HCT116 (cell line): ENCODE data around the gene PHACTR1.

Experiments
- ATF3 ChIP-seq: IDR thresholded peaks from 2 replicates; pipeline ENCODE4 v1.6.1; 2012
- CTCF ChIP-seq, 3 experiments: fragments of 200-600 bp in 1 of 3; sonication (generic) in 1 of 3; IDR thresholded peaks in 2 of 3; conservative IDR thresholded peaks in 1 of 3; 2 replicates each; pipeline ENCODE4 v1.5.1; 2012 to 2017; ENCODE audit warnings: low read depth in 2 of 3, low read length in 2 of 3, antibody characterized with exemption in 1 of 3, borderline replicate concordance in 1 of 3, control low read depth in 1 of 3, mild to moderate bottlenecking in 1 of 3, mixed read lengths in 1 of 3, mixed run types in 1 of 3, moderate library complexity in 1 of 3; ENCODE audit not compliant: insufficient read depth in 1 of 3
- EZH2 ChIP-seq: fragments of 200-600 bp; sonication (generic); IDR thresholded peaks from 2 replicates; pipeline ENCODE4 v1.6.1; 2017; ENCODE audit warnings: antibody characterized with exemption, mixed run types
- EZH2phosphoT487 ChIP-seq: fragments of 200-600 bp; IDR thresholded peaks from 2 replicates; pipeline ENCODE4 v1.6.1; 2018; ENCODE audit warnings: antibody characterized with exemption, borderline replicate concordance
- POLR2A ChIP-seq: IDR thresholded peaks from 2 replicates; pipeline ENCODE4 v1.7.0; 2011; ENCODE audit warnings: borderline replicate concordance; ENCODE audit not compliant: insufficient read depth, insufficient read length; ENCODE audit errors: extremely low read depth
- POLR2AphosphoS5 ChIP-seq: IDR thresholded peaks from 2 replicates; pipeline ENCODE4 v1.6.1; 2011; ENCODE audit warnings: mild to moderate bottlenecking, low read depth, low read length, moderate library complexity
- RAD21 ChIP-seq: IDR thresholded peaks from 2 replicates; pipeline ENCODE4 v1.6.1; 2012; ENCODE audit warnings: low read depth, mild to moderate bottlenecking
- SP1 ChIP-seq: IDR thresholded peaks from 2 replicates; pipeline ENCODE4 v1.6.1; 2012; ENCODE audit warnings: low read depth
- YY1 ChIP-seq: IDR thresholded peaks from 2 replicates; pipeline ENCODE4 v1.6.1; 2011; ENCODE audit warnings: low read length, low read depth, moderate library complexity, mild to moderate bottlenecking; ENCODE audit not compliant: insufficient replicate concordance; ENCODE audit errors: extremely low read depth
- ZNF274 ChIP-seq: fragments of 200-500 bp; sonication (Bioruptor generic); IDR thresholded peaks from 2 replicates; pipeline ENCODE4 v1.6.1; 2014; ENCODE audit warnings: mild to moderate bottlenecking, low read depth, low read length, inconsistent platforms

DNA sequence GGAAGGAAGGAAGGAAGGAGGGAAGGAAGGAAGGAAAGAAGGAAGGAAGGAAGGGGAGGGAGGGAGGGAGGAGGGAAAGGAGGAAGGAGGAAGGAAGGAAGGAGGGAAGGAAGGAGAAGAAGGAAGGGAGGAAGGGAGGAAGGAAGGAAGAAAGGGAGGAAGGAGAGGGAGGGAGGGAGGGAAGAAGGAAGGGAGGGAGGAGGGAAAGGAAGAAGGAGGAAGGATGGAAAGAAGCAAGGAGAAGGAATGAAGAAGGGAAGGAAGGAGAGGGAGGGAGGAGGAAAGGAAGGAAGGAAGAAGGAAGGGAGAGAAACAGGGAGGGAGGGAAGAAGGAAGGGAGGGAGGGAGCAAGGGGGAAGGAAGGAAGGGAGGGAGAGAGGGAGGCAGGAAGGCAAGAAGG, 204.9 kb downstream of the PHACTR1 start:
- TF ChIP-seq CTCF (IDR thresholded peaks at IDR 0.05 in 2 of 3, conservative IDR thresholded peaks at IDR 0.05 in 1 of 3; ENCODE audit: borderline replicate concordance in 1 of 3, insufficient read depth in 1 of 3, low read depth in 2 of 3, low read length in 2 of 3) (no peak), POLR2A (no peak), EZH2 (no peak), YY1 (no peak), POLR2AphosphoS5 (no peak), RAD21 (no peak), ATF3 (no peak), ZNF274 (no peak), SP1 (no peak), EZH2phosphoT487 (no peak)
